ENCODE measurements around the gene HAPLN3.
"Not testable (repeated sequence)": the region's sequence is repeated elsewhere in the genome, so short reads cannot be mapped to it uniquely, and the experiment has no call there.

HAPLN3 gene, protein sequence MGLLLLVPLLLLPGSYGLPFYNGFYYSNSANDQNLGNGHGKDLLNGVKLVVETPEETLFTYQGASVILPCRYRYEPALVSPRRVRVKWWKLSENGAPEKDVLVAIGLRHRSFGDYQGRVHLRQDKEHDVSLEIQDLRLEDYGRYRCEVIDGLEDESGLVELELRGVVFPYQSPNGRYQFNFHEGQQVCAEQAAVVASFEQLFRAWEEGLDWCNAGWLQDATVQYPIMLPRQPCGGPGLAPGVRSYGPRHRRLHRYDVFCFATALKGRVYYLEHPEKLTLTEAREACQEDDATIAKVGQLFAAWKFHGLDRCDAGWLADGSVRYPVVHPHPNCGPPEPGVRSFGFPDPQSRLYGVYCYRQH

DNA sequence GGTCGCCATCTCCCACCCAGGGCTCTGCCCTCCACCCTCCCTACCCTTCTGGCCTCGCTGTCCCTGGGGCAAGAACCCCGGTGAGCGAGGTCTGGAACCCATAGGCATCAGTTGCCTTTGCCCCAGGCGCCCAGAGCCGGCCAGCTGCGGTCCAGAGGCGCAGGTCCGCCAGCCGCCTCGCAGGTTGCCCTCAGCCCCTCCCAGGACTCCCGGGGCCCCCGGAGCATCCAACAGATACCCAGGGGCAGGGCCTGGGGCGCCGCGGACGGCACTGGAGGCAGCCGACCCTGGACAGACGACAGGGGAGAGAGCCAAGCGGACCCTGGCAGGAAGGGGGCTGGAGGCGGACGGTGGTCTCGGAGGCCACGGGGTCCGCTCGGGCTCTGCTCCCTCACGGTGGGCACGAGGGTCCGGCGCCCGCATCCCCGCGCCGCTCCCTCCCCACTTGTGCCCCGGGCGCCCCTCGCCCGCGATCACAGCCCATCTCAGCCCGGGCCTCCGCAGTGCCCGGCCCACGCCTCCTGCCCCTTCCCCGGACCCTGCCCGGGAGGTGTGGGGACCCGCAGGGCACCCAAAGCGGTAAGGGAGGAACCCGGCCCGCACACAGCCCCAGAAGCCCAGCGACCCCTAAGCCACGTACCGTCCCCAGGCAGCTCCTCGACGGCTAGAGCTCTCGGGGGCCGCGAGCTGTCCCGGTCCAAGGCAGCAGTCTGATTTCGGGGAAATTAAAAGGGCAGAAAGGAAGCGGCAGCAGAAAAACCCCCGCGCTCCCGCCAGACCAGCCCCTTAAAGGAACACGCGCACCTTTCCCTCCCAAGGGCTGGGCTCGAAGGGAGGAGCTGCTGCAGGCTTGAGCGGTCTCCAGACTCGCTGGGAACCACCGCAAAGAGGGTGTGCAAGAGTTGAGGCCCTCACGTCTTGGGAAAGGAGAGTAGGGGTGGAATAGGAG lies at the start of gene HAPLN3:
HAPLN3 (minus strand) TSS at position 726 of the 949 bp plus-strand sequence. CDS start 8,246 bp downstream, outside the sequence.
- DNase-seq, result no peak

DNA sequence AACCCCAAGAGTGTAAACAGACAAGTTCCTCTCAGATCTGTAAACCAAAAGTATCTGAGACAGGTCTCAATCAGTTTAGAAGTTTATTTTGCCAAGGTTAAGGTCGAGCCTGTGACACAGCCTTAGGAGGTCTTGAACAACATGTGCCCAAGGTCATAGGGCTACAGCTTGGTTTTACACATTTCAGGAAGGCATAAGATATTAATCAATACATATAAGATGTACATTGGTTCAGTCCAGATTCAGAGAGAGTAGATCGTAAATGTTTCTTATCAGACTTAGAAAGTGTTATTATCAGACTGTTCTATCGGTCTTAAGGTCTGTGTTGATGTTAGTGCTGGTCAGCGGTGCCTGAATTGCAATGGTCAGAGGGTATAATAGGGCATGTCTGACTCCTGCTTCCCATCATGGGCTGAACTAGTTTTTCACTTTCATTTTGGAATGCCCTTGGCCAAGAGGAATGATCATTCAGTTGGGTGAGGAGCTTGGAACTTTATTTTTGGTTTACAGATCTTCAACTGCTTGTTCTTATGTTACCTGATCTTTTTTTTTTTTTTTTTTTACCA lies 44.8 kb upstream of the HAPLN3 start:
- no peak for DNase-seq

DNA sequence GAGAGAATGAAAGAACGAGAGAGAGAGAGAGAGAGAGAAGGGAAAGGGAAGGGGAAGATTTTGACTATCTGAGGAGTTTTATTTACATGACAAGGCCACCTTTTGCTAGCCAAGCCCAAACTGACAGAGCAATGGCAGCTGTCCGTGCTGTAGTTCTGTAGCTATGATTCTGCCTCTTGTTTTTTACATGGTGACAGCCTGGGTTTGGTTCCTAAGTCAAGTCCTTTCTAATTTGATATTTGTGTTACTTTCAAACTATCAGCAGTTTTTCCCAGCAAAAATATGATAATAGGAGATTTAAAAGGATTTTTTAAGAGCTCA lies 44.1 kb upstream of the HAPLN3 start:
- DNase-seq, result no peak

DNA sequence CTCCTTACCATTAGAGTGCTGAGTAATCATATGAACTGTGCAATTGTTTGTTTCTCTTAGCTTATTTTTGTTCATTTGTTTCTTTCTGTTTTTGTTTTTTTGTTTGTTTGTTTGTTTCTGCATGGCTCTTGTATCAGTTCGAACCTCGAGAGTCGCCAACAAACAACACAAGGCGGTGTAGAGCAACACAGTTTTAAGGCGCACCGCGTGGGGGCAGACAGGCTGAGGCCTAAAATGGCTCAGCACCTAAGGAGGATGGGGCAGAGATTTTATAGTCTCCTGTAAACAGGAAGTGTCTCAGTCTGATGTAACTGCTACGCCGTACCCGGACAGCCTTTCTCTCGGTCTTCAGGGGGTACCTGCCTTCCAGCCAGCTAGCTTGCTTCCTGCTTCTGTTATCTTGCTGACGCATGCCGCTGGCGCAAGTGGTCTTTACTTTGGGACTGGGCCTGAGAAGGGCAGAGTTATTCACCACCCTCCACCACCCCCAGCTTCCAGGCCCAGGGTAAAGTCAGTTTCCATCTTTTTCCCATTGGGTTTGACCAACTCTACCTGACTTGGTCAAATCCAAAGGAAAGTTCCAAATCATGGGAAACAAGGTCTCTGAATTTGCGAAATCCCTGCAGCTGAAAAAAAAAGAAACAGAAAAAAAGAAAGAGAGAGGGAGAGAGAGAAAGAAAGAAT lies 43.6 kb upstream of the HAPLN3 start:
- no peak for DNase-seq

DNA sequence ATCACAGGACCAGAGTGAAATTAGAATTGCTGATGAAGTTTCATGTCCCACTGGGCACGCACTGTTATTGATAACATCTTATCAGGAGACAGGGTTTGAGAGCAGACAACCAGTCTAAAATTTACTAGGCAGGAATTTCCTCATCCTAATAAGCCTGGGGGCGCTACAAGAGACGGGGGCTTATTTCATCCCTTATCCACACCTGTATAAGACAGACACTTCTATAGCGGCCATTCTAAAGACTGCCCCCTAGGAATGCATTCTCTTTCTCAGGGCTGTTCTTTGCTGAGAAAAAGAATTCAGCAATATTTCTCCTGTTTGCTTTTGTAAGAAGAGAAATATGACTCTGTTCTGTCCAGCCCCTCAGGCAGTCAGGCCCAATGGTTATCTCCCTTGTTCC lies 39.1 kb upstream of the HAPLN3 start:
- DNase-seq, result not testable (repeated sequence)

DNA sequence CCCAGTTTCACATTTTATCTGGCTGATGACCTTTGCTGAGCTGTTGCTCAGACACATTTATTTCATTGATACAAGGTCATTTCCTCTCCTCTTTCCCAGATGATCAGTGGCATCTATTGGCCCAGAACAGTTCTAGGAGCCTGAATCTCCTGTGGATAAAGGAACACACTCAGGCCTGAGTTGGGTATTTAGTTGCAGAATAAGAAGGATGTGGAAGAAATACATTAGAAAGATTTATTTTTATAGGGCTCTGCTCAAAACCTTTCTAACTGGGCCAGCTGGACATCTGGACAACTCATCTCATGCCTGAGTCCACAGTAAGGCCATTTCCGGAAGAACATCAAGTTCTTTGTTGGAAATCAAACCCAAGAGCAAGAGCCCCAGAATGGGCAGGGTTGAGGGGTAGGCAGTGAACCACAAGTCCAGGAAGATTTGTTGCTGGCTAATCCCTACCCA lies 37.6 kb upstream of the HAPLN3 start:
- no peak for DNase-seq

DNA sequence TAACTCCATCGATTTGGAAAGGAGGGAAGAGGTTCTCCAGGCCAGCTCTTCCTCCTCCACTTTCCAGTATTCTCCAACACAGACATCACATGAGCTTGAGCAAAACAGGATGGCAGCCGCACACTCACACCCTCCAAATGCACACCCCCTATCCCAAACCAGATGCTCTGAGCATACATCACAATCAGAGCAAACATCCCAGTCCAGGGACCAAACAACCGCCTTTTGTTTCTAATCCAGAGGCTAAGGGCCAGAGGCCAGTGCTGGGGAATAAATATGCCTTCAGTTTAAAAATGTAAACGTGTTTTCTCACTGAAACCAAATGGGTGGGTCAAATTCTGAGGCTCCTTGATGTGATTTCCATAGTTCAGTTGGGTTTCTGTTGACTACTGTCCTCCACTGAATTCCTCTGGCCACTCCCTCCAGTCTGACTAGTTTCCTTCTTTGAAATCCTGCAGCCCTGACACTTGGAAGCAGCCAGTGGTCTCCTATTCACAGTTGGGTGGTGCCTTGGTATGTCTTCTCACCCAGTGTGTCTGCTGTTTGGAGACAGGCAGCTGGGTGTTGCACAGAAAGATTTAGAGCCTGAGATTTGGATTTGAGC lies 37.0 kb upstream of the HAPLN3 start:
- DNase-seq, result no peak

DNA sequence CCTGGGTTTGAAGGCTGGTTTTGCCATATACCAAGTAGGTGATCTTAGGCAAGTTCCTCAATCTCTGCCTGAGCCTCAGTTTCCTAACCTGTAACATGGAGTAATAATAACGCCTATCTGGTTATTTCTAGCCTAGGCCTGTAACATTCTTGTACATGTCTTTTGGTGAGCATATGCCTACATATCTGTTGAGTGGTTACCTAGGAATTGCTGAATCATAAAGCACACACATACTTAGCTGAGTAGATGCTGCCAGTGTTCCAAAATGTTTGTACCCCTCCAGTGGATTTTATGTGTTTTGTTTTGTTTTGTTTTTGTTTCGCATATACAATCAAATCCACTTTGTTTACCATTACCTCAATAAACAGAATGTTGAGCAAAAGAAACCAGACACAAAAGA lies 35.2 kb upstream of the HAPLN3 start:
- DNase-seq, result no peak

DNA sequence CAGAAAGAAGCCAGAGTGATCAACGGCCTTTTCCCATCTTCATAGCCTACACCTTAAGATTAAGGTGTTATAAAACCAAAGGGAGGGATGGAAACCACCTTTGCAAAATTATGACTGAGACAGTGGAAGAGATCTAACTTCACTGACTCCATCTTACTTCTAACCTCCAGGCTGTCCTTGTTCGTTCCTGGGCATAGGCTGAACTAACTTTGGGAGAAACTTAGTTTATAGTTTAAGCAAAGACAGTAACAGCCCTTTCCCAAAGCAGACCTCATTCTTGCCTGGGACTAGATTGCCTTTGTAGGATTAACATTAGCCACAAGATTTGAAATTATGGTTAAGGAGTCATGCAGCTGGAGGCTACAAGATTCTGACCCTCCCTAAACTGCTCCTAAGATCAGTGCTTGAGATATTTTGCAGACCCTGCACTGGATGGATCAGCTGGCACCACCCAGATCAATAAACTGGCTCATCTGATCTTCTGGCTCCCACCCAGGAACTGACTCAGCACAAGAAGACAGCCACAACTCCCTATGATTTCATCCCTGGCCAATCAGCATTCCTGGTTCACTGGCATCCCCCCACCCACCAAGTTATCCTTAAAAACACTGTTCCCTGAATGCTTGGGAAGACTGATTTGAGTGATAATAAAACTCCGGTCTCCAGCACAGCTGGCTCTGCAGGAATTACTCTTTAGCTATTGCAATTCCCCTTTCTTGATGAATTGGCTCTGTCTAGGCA lies 34.2 kb upstream of the HAPLN3 start:
- not testable (repeated sequence) for DNase-seq

DNA sequence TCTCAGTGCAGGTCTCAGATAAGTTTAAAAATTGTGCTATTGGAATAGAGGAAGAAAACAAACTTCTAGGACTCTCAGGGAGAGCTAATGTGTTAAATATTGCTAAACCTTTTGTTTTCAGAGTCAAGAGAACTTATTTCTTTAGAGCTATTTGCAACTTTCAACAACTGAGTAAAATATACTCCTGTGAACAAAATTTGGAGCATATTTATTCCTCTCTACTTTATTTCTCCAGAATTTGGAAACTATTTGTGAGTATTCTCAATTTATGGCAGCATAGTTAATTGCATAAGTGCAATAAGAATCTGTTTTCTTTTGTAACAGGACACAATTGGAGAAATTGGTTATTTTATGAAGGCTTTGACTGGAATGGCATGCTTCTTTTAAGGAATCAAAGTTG lies 32.8 kb upstream of the HAPLN3 start:
- not testable (repeated sequence) for DNase-seq

DNA sequence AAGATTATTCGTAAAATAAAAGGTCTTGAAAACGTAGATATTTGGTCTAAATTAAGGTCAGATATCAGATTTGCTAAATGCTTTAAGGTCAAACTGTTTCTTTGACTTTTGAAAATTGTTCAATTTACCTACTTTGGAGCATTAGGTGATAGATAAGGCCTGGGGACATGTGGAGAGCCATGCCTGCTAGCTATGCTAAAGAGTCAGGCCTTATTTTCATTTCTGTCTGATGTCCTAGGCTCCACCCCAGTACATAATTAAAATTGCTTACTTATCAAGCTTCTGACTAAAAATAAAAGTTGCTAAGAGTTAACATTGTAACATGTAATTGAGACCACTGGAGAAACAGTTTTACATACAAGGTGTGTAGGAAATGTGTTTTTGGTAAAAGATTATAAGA lies 30.3 kb upstream of the HAPLN3 start:
- DNase-seq, result not testable (repeated sequence)

DNA sequence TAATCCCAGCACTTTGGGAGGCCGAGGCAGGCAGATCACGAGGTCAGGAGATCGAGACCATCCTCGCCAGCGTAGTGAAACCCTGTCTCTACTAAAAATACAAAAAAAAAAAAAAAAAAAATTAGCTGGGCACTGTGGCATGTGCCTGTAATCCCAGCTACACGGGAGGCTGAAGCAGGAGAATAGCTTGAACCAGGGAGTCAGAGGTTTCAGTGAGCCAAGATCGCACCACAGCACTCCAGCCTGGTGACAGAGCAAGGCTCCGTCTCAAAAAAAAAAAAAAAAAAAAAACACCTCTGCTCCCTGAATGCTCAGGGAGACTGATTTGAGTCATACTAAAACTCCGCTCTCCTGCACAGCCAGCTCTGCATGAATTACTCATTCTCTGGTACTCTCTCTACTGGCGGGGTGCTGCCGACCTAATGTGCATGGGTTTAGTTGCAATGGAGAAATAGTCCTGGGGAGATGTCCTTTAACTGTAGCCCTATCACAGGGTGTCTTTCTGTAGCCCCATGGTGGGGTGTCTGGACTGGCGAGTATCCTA lies 25.6 kb upstream of the HAPLN3 start:
- not testable (repeated sequence) for DNase-seq

DNA sequence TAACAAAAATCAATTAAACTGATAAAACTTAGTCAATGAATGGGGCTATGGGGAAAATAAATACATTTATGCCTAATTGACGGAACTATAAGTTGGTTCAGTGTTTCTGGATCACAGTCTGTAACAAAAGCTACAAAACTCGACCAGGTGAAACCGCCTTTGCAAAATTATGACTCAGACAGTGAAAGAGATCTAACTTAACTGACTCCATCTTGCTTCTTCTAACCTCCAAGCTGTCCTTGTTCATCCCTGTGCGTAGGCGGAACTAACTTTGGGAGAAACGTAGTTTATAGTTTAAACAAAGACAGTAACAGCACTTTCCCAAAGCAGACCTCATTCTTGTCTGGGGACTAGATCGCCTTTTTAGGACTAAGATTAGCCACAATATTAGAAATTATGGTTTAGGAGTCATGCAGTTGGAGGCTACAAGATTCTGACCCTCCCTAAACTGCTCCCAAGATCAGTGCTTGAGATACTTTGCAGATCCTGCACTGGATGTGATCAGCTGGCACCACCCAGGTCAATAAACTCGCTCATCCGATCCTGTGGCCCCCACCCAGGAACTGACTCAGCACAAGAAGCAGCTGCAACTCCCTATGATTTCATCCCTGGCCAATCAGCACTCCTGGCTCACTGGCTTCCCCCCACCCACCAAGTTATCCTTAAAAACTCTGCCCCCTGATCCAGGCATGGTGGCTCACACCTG lies 25.0 kb upstream of the HAPLN3 start:
- no peak for DNase-seq

DNA sequence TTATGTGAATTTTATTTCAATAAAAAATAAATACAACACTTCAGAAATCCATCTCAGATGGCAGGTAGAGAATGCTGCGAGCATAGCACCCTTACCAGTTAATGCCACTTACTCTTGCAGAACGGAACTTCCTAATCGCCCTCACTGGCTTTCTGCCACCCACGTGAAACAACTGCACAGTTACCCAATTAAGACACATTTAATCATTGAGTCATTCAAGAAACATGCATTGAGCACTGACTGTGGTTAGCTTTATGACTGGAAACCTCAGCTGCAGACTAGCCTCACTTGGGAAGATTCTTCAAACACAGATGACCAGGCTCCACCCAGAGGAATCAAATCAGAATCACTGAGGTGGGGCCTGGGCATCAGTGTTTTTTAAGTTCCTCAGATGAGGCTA lies 23.4 kb upstream of the HAPLN3 start:
- no peak for DNase-seq

DNA sequence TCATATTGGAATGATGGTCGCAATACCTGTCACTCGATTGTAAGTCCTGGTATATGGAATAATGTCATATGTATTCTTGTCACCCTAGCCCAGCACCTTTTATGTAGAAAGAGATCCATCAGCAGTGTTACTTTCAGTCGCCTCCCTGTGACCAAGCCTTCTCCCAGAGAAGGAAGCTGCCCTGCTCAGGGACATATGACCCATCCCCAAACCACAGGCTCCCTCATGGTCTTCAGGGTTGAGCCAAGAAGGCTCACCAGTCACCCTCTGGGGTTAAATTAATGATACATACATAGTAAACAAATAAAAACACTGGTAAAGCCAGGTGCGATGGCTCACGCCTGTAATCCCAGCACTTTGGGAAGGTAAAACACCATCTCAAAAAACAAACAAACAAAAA lies 22.4 kb upstream of the HAPLN3 start:
- no peak for DNase-seq

DNA sequence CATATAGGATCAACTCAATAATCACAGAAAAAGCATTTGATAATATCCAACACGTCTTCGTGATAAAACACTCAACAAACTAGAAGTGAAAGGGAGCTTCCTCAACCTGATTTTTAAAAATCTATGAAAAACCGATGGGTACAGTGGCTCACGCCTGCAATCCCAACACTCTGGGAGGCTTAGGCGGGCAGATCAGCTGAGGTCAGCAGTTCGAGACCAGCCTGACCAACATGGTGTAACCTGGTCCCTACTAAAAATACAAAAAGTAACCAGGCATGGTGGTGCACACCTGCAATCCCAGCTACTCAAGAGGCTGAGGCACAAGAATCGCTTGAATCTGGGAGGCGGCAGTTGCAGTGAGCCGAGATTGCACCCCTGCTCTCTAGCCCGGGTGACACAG lies 20.0 kb upstream of the HAPLN3 start:
- no peak for DNase-seq

DNA sequence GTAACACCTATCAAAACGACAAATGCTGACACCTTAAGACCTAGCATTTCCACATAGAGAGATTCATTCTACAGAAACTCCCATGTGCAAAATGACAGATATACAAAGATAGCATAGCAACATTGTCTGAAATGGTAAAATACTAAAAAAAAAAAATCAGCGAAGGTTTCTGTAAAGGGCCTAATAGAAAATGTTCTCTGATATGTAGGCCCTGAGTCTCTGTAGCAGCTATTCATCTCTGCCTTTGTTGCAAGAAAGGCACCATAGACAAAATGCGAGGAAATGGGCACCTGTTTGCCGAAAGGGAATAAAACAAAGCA lies 18.5 kb upstream of the HAPLN3 start:
- no peak for DNase-seq

DNA sequence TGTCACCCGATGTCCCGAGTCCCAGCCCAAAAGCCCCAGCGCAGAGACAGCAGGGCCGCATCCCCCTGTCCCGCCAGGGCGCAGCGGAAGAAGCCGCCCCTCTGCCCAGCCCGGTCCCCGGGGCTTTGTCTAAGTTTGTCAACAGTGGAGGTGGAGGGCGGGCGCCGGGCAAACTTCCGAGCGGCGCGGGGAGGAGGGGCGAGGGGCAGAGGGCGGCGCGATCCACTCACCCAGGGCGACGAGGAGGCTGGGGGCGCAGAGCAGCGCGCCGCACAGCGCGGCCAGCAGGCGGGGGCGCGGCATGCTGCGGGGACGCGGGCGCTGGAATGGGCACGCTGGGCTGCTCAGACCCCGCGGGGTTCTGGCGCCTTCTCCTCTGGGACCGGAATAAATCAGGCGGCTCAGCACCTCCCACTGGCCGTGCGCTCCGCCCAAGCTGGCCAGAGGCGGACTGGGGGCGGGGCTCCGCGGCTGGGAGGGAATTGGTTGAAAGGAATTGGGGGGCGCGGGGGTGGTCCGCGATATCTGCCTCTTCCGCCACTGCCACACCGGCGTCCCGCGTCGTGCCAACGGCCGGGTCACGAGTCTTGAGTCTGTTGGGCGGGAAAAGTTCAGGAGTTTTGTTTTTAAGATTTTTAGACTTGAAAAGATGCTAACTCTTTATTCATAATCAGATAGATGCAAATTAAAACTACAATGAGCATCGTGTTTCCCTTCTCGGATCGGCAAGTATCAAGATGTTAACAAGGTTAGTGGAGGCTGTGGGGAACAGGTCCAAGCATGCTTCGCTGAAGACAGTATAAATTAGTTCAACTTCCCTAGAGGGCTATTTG lies 17.9 kb upstream of the HAPLN3 start, which contains the start of gene MFGE8:
MFGE8 (minus strand) TSS at position 363 of the 833 bp plus-strand sequence; CDS start at position 303, 60 bp downstream.
- no peak for DNase-seq

DNA sequence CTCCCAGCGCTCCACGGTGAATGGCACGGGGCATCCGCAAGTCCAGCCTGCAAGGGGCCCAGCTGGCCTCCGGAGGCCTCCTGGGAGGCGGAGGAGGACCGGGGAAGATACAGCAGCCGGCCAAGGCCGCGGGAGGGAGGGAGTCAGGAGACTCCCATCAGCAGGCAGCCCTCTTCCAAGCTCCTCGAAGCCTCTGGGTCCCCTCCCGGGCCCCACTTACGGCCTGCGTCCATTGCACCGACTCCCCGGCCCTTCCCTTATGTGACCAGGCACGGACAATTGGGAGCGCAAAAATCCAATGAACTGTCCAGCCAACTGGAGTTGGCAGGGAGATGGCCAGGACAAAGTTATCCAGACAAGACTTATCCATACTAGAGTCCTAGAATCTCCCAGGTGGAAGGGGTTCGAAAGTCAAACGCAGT lies 17.2 kb upstream of the HAPLN3 start:
- no peak for DNase-seq

DNA sequence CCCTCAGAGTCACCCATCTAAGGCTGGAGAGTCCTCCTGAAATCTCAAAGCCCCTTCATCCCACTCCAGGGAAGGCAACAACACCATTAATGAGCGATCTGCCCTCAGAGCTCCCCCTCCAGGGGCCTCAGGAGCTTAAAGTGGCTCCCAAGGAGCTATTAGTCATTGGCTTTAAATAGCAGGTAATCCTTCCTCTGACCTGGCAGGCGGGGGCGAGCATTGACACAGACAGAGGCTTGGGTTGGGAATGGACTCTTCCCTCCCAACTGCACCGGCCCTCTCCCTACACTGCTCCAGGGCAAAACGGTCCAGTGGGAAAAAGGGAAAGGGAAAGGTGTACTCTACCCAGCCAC lies 16.4 kb upstream of the HAPLN3 start:
- no peak for DNase-seq

All from NCI-H2081 treated with DMSO at 0.1 percent for 48 hours (cell line).